Brain microvascular endothelial cell (primary cell): ENCODE data around the gene CD248.

ENCODE experiments used
- DNase-seq: peaks from one replicate; pipeline ENCODE4 v3.0.0-alpha.2; 2020
- H3K27ac ChIP-seq: fragments of 250-450 bp; sonication (Bioruptor Pico); 2 replicates; pipeline ENCODE4 v1.5.1; 2020; ENCODE audit warnings: mild to moderate bottlenecking, moderate library complexity
- H3K27me3 ChIP-seq: fragments of 250-450 bp; sonication (Bioruptor Pico); replicated peaks from 2 replicates; pipeline ENCODE4 v1.5.1; 2020; ENCODE audit warnings: mild to moderate bottlenecking
- H3K36me3 ChIP-seq: fragments of 250-450 bp; sonication (Bioruptor Pico); replicated peaks from 2 replicates; pipeline ENCODE4 v1.5.1; 2020; ENCODE audit warnings: mild to moderate bottlenecking
- H3K4me3 ChIP-seq: 2 replicates; pipeline ENCODE4 v1.5.1; 2011; ENCODE audit warnings: low read depth, mild to moderate bottlenecking, control low read depth, low read length, moderate library complexity
- CTCF ChIP-seq: IDR thresholded peaks from 2 replicates; pipeline ENCODE4 v1.5.1; 2011; ENCODE audit warnings: low read depth, mild to moderate bottlenecking, moderate library complexity, low read length, control low read depth, inconsistent platforms; ENCODE audit errors: missing control alignments
- in situ Hi-C: cut with HindIII; loops from 2 replicates; pipeline ENCODE4 v1.10.0; 2017; ENCODE audit warnings: low sequenced_read_pairs, low pct_ligation_motif_present

The CD248 gene

GRCh38 chr11:66294626-66295620 is 21.9 kb downstream of the CD248 start:
- Histone ChIP-seq H3K27ac (no peak overlapping the region), H3K27me3 (peaks cover 19% of the 10 kb centered on the region), H3K4me3 (no peak overlapping the region), H3K36me3 (no peaks in the 10 kb centered on the region)
- no peak for DNase-seq
- in situ Hi-C loops, result no loop called here
- TF ChIP-seq CTCF, result no peak

- Histone ChIP-seq H3K27ac (no peak overlapping the region), H3K27me3 (peaks cover 19% of the 10 kb centered on the region), H3K4me3 (no peak overlapping the region), H3K36me3 (no peaks in the 10 kb centered on the region)
- no peak for TF ChIP-seq CTCF
- in situ Hi-C loops, result no loop called here
- no peak for DNase-seq
Measured at GRCh38 chr11:66293777-66294625, 22.8 kb downstream of the CD248 start.

- no peaks in the 10 kb centered on the region for H3K36me3 ChIP-seq
- in situ Hi-C loops, result no loop called here
- H3K27me3 ChIP-seq, result peaks cover 19% of the 10 kb centered on the region
- DNase-seq, result no peak
- H3K4me3 ChIP-seq, result no peak overlapping the region
- no peak for TF ChIP-seq CTCF
- H3K27ac ChIP-seq, result no peak overlapping the region
Measured at GRCh38 chr11:66293352-66293751, 23.5 kb downstream of the CD248 start.

GRCh38 chr11:66292543-66293332 is 24.1 kb downstream of the CD248 start:
- in situ Hi-C loops, result no loop called here
- H3K27ac ChIP-seq, result no peak overlapping the region
- TF ChIP-seq CTCF, result no peak
- no peak for DNase-seq
- no peak overlapping the region for H3K4me3 ChIP-seq
- H3K27me3 ChIP-seq, result peaks cover 19% of the 10 kb centered on the region
- H3K36me3 ChIP-seq, result peaks cover under 1% of the 10 kb centered on the region

GRCh38 chr11:66291706-66292542 is 24.9 kb downstream of the CD248 start, which contains the start of gene TMEM151A:
TSS of gene TMEM151A (plus strand) at chr11:66291894. CDS start at chr11:66292014, 120 bp downstream.
- Histone ChIP-seq H3K27me3 (peaks cover 19% of the 10 kb centered on the region), H3K4me3 (no peak within 1 kb of the TSS), H3K36me3 (peaks cover 3% of the 10 kb centered on the region), H3K27ac (no peak within 1 kb of the TSS)
- in situ Hi-C loops, result no loop called here
- no peak for TF ChIP-seq CTCF
- DNase-seq, result no peak
